ENCODE measurements around the gene PAF1.

- TF ChIP-seq YY1 (IDR thresholded peaks at IDR 0.05; ENCODE audit: extremely low read depth, insufficient replicate concordance, low read depth, low read length) (no peak), EZH2 (IDR thresholded peaks at IDR 0.05) (no peak), CTCF (IDR thresholded peaks at IDR 0.05 in 2 of 3, conservative IDR thresholded peaks at IDR 0.05 in 1 of 3; ENCODE audit: borderline replicate concordance in 1 of 3, insufficient read depth in 1 of 3, low read depth in 2 of 3, low read length in 2 of 3) (no peak), POLR2AphosphoS5 (IDR thresholded peaks at IDR 0.05; ENCODE audit: low read depth, low read length) (no peak)
Observed at GRCh38 chr19:39426170-39426569, 35.3 kb upstream of the PAF1 start.
